Middle frontal gyrus (tissue), 1 donor: ENCODE results near the gene MDC1.

Experiments used
- DNase-seq: peaks from one replicate; pipeline ENCODE4 v3.0.0-alpha.2; 2015; ENCODE audit warnings: low spot score; ENCODE audit errors: extremely low spot score

Gene MDC1

DNA sequence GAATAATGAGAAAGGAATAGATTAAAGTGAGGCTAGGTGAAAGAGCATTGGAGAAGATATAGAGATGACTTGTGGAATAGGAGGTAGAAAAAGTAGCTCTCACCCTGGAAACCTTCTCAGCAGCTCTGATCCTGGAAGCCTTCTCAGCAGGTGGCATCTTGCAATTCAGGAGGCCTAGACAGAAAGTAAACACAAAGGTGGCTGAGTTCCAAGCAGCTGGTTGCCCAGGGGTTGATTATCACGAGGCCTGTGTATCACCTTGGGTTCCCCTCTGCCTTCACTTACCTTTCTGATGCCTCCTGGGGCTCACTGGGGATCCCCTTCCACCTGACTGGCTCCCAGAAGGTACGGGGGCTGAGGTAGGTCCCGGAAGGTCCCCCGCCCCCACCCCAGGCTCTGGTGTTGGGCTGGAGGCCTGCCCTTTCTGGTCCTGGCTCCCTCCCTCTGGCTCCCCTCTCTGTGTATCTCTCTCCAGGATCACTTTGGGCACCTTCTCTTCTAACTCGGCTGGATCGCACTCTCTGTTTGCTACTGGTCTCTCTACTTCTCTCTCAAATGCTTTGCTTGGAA lies 9.7 kb downstream of the MDC1 start:
- no peak for DNase-seq

GRCh38 chr6:30705620-30706019 lies 11.5 kb downstream of the MDC1 start:
- DNase-seq = no peak

GRCh38 chr6:30703821-30704220 lies 13.3 kb downstream of the MDC1 start:
- DNase-seq = no peak

GRCh38 chr6:30703011-30703410 lies 14.1 kb downstream of the MDC1 start:
- no peak for DNase-seq

GRCh38 chr6:30700340-30700739 lies 16.7 kb downstream of the MDC1 start:
- DNase-seq = no peak

- no peak for DNase-seq
Observed at GRCh38 chr6:30696432-30696831, 20.6 kb downstream of the MDC1 start.

- no peak for DNase-seq
Observed at GRCh38 chr6:30691208-30691847, 25.8 kb downstream of the MDC1 start.

- DNase-seq = peak; percentile 66
Observed at GRCh38 chr6:30690403-30691207, 26.5 kb downstream of the MDC1 start, which contains the start of gene NRM. NRM (minus strand) TSS chr6:30690984; CDS start chr6:30690974, 10 bp downstream.

GRCh38 chr6:30689985-30690384 lies 27.1 kb downstream of the MDC1 start:
- no peak for DNase-seq

GRCh38 chr6:30689022-30689865 lies 27.8 kb downstream of the MDC1 start:
- DNase-seq = no peak

DNA sequence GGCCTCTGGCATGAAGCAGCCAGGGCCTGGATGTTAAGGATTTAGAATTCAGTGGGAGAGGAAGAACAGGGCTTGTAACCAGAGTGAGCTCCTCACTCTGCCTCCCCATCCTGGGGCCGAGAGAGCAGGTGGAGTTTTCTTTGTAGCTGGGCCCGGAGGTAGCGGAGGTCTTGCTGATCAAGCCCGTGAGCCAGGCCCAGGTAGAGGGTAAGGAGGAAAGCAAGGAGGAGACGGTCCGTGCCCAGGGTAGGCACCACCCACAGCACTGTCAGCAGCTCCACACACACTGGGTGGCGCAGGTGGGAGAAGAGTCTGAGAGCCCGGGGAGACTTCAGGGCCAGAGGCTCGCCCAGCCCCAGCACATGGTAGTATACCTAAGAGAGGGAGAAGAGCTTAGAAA lies 28.5 kb downstream of the MDC1 start:
- no peak for DNase-seq

DNA sequence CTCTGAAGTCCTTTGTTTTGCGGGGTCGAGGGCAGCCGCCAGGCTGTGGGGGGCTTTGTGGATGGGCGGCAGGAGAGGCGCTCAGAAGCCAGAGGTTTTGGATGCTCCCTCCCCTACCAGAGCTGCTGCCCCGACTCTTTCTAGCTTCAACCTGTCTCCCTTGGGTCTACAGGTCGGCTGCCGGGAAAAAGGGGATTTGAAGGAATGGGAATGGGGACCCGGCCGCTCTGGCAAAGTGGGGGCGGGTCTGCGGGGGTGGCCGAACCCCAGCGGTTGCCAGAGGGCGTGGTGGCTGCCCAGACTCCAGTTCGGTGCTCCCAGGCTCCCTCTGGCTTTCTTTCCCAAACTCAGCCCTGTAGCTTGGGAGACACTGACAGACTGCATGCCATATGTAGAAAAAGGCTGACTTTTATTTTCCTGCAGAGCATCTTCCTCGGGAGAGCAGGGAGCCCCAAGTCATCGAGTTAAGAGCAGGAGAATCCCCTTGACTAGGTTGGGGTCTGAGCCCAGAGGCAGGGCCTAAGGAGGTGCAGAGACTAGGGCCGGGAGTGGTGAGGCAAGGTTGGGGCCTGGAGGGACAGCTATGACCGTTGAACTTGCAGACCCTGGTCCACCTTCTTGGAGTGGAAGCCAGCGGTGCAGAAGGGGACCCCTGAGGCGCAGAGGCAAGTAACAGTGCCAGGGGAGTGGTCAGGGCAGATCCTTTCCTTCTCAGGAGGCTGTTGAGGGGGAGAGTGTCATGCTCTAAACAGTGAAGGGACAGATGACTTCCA lies 29.2 kb downstream of the MDC1 start:
- no peak for DNase-seq

DNA sequence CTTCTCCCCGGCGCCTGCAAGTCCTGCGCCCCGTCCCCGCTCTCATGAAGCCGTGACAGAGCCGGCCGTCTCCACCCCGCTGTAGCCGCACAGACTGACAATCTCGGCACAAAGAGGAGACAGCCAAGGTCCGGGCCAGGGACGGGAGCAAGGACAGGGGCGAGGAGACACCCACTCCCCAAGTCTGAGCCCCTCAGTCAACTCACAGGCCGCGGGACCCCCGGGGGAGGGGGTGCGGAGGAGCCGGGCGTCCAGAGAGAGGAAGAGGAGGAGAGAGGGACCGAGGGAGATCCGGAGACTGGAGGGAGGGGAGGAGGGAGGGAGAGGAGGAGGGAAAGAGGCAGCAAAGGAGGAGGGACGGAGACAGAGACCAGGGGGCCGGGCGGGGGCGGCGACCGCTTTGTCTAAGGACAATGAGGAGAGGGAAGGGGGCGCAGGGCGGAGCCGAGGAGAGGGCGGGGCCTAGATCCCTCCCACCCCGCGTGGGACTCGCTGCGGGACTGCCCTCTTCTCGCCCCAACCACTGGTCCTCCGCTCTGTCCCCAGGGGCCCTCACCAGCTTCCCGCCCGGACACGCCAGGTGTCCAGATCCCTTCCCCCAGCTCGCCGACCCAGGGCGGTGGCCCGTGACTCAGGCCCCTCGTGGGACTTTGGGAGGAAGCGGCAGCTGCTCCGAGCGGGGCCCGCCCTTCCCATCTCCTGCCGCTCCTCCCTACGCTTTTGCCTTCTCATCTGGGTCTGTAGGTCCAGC lies 30.0 kb downstream of the MDC1 start:
- no peak for DNase-seq

GRCh38 chr6:30686009-30686907 lies 30.8 kb downstream of the MDC1 start, which contains the start of gene PPP1R18:
PPP1R18 (minus strand) TSS chr6:30686645; CDS start chr6:30686018, 627 bp downstream.
- DNase-seq = no peak

GRCh38 chr6:30685157-30686008 lies 31.7 kb downstream of the MDC1 start:
- DNase-seq = no peak

DNA sequence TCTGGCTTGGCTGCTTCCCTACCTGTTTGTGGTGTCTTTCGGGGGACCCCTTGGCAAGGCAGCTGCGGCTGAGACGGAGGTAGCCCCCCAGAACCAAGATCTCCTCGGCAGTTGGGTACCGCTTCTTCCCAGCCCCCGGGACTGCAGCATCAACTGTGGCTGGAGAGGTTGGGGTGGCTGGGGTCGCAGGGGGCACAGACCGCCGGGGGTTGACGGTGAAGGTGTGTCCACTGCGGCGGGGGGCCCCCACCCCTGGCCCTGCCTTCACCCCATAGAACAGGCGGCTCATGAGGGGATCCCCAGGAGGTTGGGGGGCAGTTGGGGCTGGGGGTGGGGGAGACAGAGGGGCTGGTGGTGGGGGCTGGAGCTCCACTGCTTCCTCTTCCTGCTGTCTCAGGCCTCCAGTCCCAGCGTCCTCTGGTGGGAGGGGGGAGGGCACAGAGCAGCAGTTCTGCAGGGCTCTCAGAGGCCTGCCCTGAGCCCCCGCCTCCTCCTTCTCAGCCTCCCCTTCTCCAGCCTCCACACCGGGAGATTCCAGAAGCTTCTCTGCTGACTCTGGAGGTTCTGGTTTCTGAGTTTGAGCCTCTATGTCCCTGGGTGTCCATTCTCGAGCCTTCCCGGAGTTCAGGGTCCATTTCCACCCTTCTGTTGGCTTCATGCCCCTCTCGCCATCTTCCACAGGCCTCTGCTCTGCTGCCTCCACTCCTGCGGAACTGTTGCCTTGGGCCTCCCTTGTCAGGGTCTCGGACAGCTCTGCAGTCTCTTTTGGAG lies 32.5 kb downstream of the MDC1 start:
- no peak for DNase-seq

DNA sequence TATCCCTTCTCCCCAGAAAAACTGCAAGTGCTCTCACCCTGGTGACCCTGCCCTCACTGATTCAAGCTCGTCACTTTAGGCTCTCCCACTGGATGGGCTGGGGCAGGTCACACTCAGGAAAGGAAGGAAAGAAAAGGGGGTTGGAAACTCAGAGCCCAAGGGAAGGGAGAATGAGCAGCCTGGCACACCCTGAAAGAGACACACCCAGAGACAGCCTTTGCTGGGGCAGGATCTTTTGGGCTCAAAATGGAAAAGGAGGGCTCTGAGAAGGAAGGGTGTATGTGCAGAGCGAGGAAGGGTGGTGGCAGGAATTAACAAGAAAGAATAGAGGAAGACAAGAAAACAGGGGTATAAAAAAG lies 33.1 kb downstream of the MDC1 start:
- DNase-seq = no peak
